HG02943 (cell line): ENCODE measurements around the gene LUZP2.

Experiments used
- ATAC-seq: cut with Tn5 transposase; IDR thresholded peaks from one replicate; pipeline ENCODE4 v1.9.1; 2021; ENCODE audit warnings: mild to moderate bottlenecking, low read depth, moderate library complexity; ENCODE audit not compliant: unreplicated experiment

Gene LUZP2

DNA sequence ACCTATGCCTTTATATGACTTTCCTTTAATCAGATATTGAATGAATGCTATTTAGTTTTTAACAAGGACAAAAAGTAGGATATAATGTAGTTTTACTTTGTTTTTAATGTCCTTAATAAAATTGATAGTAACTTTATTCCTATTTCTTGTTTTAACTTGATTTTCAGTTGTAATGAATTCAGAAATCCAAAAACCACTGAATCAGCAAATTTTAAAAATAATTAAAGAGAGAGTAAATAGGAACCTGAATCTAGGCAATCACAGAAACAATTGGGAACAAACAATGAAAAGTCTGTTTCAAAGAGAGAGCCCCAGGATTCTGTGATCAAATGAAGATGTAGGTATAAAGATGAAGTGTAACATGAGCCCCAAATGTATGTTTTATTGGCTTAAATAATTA, 556.0 kb downstream of the LUZP2 start:
- ATAC-seq = no peak

DNA sequence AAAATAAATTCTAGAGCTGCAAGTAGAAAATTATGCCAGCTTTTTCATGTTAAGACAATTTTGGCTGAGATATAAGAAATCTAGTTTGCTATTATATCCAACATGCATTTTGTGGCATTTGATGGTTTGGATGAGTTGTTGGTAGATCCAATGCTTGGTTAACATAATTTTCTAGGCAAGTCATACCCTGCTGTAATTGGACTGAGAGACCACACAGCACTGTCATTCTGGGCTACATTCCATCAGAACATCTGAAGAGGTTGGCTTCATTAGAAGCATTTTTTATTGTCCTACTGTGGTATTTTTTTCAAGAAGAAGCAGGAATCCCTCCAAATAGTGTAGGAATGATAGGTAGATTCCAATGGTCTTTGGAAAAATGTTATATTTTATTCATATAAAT, 561.0 kb downstream of the LUZP2 start:
- ATAC-seq = no peak

DNA sequence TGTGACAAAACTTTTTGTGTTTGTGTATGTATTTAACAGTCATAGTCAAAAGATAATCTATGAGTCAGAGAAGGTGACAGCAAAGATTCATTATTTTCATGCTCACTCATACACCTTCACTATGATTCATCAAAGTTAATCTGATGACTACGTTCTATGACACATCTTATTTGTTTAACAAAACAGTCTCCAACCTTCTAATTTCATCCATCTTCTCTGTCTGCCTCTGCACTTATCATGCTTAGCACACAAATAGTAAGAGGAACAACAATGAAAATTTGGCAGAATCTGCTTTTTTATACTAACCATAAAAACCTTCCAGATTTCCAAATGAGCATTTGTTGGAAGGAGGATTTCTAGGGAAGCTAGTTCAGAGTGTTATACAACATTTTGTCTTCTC, 568.9 kb downstream of the LUZP2 start:
- no peak for ATAC-seq

DNA sequence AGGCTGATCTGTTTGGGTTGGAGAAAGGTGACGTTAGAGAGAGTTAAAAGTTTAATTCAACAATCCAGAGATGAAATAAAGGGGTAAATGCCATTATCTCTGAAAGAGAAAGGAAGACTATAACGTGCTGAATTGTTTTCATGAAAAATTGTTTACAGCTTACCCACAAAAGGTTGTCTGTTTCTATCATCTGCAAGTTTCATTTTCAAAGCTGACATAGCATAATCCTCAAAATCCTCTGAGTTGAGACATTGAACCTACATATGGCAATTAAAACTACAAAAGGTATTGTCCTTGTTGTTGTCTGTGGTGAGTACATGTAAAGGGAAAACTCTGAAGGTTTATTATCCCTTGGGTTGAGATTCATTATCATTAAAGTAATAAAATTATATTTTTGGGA, 569.9 kb downstream of the LUZP2 start:
- no peak for ATAC-seq

DNA sequence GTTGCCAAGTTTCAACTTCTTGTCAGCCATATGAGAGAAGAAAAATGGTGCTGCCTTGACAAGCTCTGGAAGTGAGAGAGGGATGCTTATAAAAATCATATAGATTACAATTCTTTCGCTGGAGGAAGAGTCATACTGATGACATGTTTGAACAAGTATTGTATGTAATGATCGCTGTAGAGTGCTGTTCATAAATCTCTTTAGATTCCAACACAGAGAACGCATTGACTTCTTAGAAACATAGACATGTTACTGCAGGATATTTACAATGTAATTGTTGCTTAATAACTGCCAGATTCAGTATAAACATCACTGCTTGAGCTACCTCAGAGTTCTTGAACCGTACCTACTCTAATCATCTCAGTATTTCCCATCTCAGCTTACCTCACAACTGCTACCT, 571.6 kb downstream of the LUZP2 start:
- no peak for ATAC-seq

DNA sequence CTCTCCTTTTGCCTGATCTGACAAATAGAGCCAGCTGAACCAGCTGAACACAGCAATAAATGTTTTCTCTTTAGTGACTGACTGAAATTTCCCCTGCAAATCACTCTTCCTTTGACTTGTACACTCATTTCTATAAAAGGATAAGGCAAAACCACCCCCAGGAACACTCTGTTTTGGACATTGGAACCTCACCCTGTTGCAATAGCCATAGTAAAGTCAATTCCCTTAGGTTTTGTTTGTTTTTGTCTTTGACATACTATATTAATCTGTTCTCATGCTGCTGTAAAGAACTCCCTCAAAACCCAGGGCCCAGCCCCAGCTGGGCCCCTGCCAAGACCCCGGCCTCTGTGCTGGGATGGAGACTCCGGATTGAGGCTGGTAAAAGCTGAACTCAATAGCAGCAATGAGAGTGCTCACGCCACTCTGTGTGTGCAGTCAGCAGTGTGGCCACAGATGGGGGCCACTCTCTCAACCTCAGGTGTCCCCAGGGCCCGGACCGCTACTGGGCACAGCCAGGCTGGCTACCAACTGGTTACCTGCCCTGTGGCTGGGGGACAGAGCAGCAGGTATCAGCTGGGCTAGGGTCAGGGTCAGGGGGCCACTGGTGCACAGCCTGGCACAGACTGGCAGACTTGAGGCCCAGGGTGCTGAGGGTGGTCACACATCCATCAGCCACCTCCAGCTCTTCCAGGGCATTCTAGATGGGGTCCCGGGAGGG, 597.4 kb downstream of the LUZP2 start:
- no peak for ATAC-seq

DNA sequence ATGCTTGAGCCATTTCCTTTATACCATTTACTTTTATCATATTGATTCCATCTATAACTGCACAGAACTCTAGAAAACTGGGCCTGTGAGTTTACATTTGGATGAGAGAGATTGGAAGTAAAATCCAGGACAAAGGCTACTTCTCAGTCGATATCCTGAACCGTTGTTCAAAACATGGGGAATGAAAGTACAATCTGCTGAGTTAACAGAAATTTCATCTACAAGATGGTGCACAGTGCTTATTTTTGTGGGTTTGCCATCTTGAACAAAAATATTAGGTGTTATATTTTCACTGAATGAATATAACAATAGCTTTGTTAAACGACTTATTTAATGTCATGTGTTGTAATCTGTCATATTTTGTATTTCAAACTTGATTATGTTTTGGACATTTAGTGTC, 622.6 kb downstream of the LUZP2 start:
- ATAC-seq = no peak
